HEK293 (cell line): ENCODE results near the gene TPRX2.

Source experiments
- TCF7L2 ChIP-seq: IDR thresholded peaks from 2 replicates; pipeline ENCODE4 v1.6.1; 2011; ENCODE audit warnings: low read depth, mild to moderate bottlenecking, inconsistent platforms, low read length, moderate library complexity, borderline replicate concordance
- YY1 ChIP-seq: fragments of 450-650 bp; formaldehyde crosslinking; IDR thresholded peaks from 2 replicates; pipeline ENCODE4 v1.5.1; 2018; ENCODE audit warnings: missing biosample characterization, missing genetic modification characterization
- ZNF184 ChIP-seq: fragments of 450-650 bp; IDR thresholded peaks from 2 replicates; pipeline ENCODE4 v1.5.1; 2018; ENCODE audit warnings: missing biosample characterization, mild to moderate bottlenecking, missing genetic modification characterization
- ZNF433 ChIP-seq: fragments of 450-650 bp; formaldehyde crosslinking; IDR thresholded peaks from 2 replicates; pipeline ENCODE4 v1.5.1; 2016; ENCODE audit warnings: missing biosample characterization, missing genetic modification characterization, low read depth
- TF ChIP-seq, protein P1 (sequence below): fragments of 450-650 bp; formaldehyde crosslinking; IDR thresholded peaks from 2 replicates; pipeline ENCODE4 v1.5.1; 2016; ENCODE audit warnings: missing biosample characterization, missing genetic modification characterization
- TF ChIP-seq, protein P2 (sequence below): fragments of 450-650 bp; formaldehyde crosslinking; IDR thresholded peaks from 2 replicates; pipeline ENCODE4 v1.5.1; 2016; ENCODE audit warnings: missing biosample characterization, missing genetic modification characterization

DNA sequence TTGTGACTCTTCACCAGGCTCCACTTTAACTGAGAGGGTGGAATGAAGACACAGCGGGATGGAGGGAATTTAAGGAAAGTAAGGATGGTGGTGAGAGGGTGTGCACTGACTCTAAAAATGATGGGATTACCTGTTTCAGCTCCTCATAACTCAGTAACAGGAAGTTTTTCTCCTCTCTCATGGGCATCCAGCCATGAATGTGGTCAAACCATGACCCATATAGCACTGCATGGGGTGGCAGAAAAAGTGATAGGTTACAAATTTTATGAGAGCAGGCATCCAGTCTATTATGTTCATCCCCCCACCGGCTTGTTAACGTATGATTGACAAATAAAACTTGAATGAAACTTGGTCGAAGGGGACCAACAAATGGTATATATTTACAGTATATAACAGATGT is 19.9 kb downstream of the TPRX2 start:
- TF ChIP-seq, protein P1, sequence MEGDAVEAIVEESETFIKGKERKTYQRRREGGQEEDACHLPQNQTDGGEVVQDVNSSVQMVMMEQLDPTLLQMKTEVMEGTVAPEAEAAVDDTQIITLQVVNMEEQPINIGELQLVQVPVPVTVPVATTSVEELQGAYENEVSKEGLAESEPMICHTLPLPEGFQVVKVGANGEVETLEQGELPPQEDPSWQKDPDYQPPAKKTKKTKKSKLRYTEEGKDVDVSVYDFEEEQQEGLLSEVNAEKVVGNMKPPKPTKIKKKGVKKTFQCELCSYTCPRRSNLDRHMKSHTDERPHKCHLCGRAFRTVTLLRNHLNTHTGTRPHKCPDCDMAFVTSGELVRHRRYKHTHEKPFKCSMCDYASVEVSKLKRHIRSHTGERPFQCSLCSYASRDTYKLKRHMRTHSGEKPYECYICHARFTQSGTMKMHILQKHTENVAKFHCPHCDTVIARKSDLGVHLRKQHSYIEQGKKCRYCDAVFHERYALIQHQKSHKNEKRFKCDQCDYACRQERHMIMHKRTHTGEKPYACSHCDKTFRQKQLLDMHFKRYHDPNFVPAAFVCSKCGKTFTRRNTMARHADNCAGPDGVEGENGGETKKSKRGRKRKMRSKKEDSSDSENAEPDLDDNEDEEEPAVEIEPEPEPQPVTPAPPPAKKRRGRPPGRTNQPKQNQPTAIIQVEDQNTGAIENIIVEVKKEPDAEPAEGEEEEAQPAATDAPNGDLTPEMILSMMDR (tag by site-specific recombination), result no peak
- TF ChIP-seq ZNF433 (tag by site-specific recombination) (no peak), YY1 (no peak), TCF7L2 (no peak), ZNF184 (tag by site-specific recombination) (no peak)
- TF ChIP-seq, protein P2, sequence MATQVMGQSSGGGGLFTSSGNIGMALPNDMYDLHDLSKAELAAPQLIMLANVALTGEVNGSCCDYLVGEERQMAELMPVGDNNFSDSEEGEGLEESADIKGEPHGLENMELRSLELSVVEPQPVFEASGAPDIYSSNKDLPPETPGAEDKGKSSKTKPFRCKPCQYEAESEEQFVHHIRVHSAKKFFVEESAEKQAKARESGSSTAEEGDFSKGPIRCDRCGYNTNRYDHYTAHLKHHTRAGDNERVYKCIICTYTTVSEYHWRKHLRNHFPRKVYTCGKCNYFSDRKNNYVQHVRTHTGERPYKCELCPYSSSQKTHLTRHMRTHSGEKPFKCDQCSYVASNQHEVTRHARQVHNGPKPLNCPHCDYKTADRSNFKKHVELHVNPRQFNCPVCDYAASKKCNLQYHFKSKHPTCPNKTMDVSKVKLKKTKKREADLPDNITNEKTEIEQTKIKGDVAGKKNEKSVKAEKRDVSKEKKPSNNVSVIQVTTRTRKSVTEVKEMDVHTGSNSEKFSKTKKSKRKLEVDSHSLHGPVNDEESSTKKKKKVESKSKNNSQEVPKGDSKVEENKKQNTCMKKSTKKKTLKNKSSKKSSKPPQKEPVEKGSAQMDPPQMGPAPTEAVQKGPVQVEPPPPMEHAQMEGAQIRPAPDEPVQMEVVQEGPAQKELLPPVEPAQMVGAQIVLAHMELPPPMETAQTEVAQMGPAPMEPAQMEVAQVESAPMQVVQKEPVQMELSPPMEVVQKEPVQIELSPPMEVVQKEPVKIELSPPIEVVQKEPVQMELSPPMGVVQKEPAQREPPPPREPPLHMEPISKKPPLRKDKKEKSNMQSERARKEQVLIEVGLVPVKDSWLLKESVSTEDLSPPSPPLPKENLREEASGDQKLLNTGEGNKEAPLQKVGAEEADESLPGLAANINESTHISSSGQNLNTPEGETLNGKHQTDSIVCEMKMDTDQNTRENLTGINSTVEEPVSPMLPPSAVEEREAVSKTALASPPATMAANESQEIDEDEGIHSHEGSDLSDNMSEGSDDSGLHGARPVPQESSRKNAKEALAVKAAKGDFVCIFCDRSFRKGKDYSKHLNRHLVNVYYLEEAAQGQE, result no peak
